Measurements from ENCODE around the gene VPS39.

- TF ChIP-seq, protein P1, sequence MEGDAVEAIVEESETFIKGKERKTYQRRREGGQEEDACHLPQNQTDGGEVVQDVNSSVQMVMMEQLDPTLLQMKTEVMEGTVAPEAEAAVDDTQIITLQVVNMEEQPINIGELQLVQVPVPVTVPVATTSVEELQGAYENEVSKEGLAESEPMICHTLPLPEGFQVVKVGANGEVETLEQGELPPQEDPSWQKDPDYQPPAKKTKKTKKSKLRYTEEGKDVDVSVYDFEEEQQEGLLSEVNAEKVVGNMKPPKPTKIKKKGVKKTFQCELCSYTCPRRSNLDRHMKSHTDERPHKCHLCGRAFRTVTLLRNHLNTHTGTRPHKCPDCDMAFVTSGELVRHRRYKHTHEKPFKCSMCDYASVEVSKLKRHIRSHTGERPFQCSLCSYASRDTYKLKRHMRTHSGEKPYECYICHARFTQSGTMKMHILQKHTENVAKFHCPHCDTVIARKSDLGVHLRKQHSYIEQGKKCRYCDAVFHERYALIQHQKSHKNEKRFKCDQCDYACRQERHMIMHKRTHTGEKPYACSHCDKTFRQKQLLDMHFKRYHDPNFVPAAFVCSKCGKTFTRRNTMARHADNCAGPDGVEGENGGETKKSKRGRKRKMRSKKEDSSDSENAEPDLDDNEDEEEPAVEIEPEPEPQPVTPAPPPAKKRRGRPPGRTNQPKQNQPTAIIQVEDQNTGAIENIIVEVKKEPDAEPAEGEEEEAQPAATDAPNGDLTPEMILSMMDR (IDR thresholded peaks at IDR 0.05; ENCODE audit: borderline replicate concordance, extremely low read depth, low read length, poor library complexity, severe bottlenecking), result no peak
- TF ChIP-seq EZH2 (IDR thresholded peaks at IDR 0.05; ENCODE audit: borderline replicate concordance, low read depth, low read length, severe bottlenecking), result no peak
These were observed 32.7 kb upstream of the VPS39 start for GRCh38 chr15:42240823-42241222.

Data from DND-41 (cell line).